IMR-90 (cell line): ENCODE data around the gene PELI3.

Source experiments
- BHLHE40 ChIP-seq: fragments of 150-350 bp; IDR thresholded peaks from 2 replicates; pipeline ENCODE4 v1.6.1; 2016; ENCODE audit warnings: mild to moderate bottlenecking, low read depth, low read length
- CEBPB ChIP-seq: IDR thresholded peaks from 2 replicates; pipeline ENCODE4 v1.6.1; 2012; ENCODE audit warnings: low read depth, low read length, improper control_type of control experiment
- CTCF ChIP-seq: conservative IDR thresholded peaks from 2 replicates; pipeline ENCODE4 v1.5.1; 2012; ENCODE audit warnings: mild to moderate bottlenecking, low read depth, low read length, improper control_type of control experiment
- ELK1 ChIP-seq: fragments of 150-350 bp; IDR thresholded peaks from 2 replicates; pipeline ENCODE4 v1.6.1; 2016; ENCODE audit warnings: low read depth, mild to moderate bottlenecking, low read length, moderate library complexity, borderline replicate concordance
- FOS ChIP-seq: fragments of 150-350 bp; IDR thresholded peaks from 2 replicates; pipeline ENCODE4 v1.6.1; 2016; ENCODE audit warnings: low read depth, low read length
- MAFK ChIP-seq: IDR thresholded peaks from 2 replicates; pipeline ENCODE4 v1.6.1; 2012; ENCODE audit warnings: low read depth, low read length, improper control_type of control experiment
- USF2 ChIP-seq: fragments of 150-350 bp; IDR thresholded peaks from 2 replicates; pipeline ENCODE4 v1.6.1; 2017; ENCODE audit warnings: mild to moderate bottlenecking, antibody characterized with exemption, low read length, low read depth

- TF ChIP-seq CTCF, result no peak
- no peak for TF ChIP-seq FOS
- no peak for TF ChIP-seq USF2
- TF ChIP-seq CEBPB, result no peak
- TF ChIP-seq MAFK, result no peak
- TF ChIP-seq BHLHE40, result no peak
- no peak for TF ChIP-seq ELK1
These were observed 4.7 kb upstream of the PELI3 start for GRCh38 chr11:66462010-66462409.
